Stimulated activated CD4-positive, alpha-beta T cell treated with anti-CD3 and anti-CD28 coated beads, Interleukin-15, amount 100 ng/mL, for 24 hours (primary cell): Measurements from ENCODE around the gene ZNF282.
A peak's percentile ranks its signal among the peaks of the same experiment; 100 is the strongest.
"Not testable (repeated sequence)": the region's sequence is repeated elsewhere in the genome, so short reads cannot be mapped to it uniquely, and the experiment has no call there.

Source experiments
- DNase-seq: peaks from one replicate; pipeline ENCODE4 v3.0.0-alpha.2; 2020

ZNF282 gene

DNA sequence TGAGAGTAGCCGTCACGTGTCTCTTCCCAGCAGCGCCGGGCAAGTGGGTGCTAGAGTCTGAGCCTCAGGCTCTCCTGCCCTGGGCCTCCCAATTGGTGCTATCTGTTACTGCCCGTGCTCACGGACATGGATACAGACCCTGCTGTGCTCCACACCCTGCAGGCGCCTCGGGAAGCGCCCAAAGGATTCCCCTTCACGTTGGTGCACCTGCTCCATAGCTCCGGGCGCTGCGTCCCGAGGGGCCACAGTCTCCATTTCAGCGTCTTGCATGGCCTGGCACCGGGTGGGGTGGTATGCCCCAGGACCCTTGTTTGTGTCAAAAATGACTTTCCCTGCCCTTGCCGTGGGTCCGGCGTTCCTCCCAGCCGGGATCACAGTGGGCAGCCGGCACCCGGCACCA, 30.3 kb downstream of the ZNF282 start:
- no peak for DNase-seq

DNA sequence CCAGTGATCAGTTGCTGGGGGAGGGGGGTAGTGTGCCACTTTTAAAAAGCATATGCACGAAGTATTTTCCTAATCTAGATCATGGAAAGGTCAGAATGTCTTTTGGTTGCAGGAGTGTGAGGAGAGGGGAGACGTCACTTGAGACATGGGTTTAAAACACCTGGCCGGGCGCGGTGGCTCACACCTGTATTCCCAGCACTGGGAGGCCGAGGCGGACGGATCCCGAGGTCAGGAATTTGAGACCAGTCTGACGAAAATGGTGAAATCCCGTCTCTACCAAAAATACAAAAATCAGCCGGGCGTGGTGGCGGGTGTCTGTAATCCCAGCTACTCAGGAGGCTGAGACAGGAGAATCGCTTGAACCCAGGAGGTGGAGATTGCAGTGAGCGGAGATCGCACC, 31.0 kb downstream of the ZNF282 start:
- not testable (repeated sequence) for DNase-seq

DNA sequence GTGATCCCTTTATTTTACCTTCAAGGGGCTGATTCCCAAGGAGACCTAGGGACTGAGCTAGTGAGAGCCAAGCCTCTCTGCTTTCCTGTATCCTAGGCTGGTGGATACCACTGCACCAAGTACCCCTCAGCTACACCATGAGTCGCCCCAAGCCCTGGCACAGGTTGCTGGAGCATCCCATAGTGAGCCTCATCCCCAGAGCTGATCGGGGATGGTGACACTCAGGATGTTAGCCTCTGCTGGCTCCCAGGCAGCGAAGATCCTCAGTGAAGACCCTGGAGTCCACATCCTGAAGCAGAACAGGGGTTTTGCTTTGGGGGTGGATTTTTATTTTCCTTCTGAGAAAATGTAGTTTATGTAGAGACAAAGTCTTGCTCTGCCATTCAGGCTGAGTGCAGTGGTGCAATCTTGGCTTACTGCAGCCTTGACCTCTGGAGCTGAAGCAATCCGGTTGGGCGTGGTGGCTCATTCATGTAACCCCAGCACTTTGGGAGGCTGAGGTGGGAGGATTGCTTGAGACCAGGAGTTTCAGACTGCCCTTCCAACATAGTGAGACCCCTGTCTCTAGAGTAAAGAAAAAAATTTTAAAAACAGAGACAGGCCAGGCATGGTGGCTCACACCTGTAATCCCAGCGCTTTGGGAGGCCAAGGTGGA, 31.6 kb downstream of the ZNF282 start:
- no peak for DNase-seq

DNA sequence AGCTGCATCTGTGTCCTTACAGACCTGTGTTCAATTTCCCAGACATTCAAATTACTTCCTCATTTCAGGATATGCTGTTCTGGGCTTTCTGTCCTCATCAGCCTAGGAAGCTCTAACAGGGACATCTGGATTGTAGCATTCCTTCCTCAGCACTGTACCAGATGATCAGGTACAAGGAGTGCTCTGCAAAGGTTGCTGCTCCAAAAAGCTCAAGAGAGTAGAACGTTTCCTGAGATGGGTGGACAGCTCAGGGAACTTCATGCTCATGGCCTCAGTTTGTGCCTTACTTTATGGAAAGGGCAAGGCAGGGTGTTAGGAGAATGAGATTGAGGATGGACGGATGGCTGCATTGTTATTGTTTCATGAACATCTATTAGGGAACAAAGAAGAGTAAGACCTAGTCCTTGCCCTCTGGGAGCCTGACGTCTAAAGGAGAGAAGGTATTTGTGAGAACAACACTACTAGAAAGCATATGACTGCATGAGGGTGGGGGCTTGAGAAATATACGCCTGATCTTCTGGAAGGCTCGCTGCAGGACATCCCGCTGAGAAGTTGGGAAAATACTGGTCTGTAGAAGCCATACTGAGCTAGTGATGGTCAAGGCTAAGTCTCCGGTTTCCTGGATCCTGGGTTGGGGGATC, 33.6 kb downstream of the ZNF282 start:
- DNase-seq, result no peak

DNA sequence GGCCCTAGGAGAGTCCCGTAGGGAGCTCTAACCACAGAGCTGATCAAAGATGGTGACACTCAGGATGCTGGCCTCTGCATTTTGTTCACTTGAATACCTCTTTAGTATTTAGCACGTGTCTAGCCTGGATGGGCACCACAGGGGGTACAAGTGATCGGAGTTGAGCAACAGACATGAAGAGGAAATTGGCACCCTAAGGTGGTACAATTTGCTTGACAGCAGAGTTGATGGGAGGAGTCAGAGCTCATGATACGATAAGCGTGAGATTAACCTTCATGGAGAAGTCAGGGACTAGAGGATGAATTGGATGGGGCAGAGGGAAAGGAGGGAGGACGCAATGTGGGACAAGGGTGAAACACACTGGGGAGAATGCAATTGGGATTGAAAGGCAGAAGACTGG, 34.2 kb downstream of the ZNF282 start:
- no peak for DNase-seq

DNA sequence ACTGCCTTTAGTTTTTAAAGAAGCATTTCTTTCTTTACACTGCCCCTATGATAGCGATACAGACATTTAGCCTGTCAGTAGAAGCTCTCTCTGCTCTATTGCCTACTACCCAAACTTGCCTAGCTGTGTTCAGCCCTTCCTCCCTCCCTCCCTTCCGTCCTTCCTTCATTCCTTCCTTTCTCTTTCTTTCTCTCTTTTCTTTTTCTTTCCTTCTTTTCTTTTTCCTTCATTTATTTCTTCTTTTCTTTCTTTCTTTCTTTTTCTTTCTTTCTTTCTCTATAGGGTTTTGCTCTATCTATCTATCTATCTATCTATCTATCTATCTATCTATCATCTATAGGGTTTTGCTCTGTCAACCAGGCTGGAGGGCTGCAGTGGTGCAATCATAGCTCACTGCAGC, 37.0 kb downstream of the ZNF282 start:
- DNase-seq, result no peak

DNA sequence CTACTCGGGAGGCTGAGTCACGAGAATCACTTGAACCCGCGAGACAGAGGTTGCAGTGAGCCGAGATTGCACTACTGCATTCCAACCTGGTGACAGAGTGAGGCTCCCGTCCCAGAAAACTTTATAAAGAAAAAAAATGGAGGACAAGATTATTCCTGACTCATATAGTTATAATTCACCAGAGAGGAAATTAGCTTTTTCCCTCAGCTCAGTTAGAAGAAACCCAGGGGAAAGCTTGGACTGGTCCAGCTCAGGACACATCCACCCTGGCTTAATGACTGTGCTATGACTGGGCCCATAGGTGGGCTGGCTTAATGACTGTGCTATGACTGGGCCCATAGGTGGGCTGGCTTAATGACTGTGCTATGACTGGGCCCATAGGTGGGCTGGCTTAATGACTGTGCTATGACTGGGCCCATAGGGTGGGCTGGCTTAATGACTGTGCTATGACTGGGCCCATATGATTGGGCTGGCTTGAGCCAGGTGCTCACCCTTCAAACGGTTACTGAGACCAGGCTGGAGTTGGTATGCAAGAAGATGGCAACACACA, 38.4 kb downstream of the ZNF282 start:
- DNase-seq, result not testable (repeated sequence)

DNA sequence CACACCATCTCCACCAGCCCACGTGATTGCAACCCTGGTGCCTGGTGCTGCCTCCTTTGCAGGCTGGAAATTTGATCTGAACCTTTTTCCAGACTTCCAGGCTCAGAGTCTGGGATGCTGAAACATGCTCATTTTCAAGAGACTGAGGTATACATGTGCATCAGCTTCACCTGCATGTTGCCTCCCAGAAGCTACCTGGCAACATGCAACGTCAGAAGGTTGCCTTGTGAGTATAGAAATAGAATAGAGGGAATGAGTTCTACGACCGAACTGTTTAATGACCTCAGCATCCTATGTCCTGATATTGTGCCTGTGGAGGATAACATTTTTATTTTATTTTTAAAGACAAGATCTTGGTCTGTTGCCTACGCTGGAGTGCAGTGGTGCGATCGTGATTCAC, 42.2 kb downstream of the ZNF282 start:
- no peak for DNase-seq

DNA sequence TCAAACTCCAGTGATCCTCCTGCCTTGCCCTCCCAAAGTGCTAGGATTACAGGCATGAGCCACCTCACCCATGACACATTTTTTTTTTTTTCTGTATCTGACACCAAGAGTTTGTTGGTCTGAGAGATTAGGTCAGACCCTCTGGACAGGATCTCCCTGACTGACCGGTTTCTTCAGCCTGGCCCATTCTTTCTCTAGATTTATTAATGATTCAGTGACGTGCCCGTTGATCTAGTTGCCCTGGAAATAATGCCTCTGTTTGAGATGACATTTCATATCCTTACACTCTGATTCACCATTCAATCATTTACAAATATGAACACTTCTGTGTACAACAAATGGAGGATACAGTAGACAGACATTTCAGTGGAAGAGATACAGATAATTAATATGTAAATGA, 42.7 kb downstream of the ZNF282 start:
- no peak for DNase-seq

DNA sequence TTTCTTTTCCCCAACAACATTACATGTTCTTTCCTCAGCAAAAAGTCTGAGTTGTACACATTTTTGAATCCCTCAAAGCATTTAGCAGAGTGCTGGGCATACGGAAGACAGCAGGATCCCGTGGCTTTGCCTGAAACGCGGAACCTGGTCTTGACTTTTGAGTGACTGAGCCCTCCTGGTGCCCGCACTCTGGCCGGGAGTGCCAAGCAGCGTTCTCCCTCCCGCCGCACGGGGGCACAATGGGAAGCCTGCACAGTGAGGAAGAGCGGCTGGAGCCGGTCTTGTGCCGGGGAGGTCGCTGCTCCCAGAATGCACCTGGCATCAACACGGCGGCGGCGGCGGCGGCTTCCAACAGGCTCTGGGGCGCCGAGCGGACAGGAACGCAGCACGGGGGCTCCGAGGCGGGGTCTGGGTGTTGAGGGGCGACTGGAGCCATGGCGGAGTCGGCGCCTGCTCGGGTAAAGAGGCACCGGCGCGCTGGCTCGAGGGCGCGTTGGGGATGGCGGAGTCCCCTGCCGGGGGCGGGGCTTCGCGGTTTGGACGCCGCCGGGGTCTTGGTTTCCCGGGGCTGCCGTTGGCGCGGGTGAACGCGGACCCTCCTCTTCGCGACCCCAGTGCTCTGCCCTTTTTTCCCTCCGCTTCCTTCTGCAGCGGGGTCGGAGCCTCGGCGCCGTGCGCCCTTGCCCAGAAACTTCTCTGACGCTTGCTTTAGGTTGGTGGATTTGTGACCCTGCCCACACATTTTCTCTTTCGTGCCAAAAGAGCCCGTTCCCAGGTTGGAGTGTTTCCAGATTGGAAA, 44.2 kb downstream of the ZNF282 start, which contains the start of gene ZNF212:
Gene ZNF212, plus strand, starts transcription at position 307 of the 799 bp plus-strand sequence. Its CDS starts 128 bp downstream, at position 435.
- peak; percentile 93 for DNase-seq

DNA sequence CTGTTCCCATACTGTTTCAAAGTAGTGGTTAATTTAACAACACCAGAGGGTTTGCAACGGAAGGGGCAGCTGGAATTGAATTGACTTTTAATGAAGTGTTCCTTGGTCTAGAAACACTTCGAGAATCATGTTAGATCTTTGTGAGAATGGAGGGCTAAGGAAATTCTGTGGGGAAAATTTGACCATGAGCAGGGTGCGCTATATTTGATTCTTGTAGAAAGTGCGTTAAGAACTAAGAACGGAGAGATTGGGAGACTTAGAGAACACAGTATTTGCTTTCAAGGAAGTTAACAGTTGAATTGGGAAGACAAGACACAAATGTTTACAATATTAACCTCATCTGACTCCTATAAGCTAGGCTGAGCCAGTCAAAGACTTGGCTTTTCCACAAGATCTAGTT, 45.3 kb downstream of the ZNF282 start:
- DNase-seq, result no peak

DNA sequence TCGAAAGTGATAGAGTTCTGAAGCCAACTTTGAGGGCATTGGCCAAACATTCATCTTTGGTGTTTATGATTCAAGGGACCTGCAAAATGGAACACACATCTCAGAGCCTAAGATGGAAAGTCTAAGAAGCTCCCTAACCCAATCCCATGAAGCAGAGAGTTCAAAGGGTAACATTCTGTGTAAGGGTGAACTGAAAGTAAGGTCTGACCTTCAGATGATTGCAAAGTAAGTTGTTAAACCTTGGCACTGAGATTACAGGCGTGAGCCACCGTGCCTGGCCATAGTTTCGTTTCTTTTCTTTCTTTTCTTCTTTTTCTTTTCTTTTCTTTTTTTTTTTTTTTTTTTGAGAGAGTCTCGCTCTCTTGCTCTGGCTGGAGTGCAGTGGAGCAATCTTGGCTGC, 46.4 kb downstream of the ZNF282 start:
- no peak for DNase-seq

DNA sequence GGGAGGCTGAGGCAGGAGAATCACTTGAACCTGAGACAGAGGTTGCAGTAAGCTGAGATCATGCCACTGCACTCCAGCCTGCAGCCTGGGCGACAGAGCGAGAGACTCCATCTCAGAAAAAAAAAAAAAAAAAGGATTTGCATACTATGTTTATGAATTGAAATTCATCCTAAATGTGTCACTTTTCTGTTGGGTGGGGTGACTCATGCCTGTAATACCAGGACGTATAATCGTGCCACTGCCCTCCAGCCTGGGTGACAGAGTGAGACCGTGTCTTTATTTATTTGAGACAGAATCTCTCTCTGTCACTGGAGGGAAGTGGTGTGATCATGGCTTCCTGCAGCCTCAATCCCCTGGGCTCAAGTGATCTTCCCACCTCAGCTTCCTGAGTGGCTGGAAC, 49.9 kb downstream of the ZNF282 start:
- peak; percentile 76 for DNase-seq

DNA sequence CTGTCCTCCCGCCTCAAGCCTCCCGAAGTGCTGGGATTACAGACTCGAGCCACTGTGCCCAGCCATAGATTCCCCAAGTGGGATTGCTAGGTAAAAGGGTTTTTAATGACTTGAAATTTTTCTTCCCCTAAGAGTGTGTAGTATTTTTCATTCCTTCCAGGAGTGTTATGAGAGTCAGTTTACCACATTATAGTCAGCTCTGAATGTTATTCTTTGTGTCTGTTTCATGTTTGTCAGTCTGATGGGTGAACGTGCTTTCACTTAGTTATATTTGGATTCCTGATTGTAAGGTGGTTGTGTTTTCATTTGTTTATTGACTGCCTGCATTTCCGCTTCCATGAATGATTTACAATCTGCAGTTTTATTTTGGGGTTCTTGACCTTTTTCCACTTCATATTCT, 50.4 kb downstream of the ZNF282 start:
- no peak for DNase-seq

DNA sequence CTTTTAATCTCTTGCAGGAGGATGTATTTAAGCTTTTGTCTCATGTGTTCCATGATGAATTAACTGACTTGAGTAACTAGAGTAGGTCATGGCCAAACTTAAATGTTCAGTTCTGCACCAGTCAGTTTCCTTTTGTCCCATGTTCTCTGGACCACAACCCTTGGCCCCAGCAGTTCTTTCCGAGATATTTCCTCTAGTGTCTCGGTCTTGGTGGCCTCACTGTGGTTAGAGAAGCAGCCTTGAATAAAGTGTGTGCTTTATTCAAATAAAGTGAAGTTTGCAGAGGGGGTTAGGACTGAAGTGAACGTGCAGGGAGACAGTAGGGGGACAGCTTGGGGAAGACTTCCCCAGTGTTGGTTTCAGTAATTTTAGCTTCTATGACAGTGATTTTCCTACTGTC, 53.4 kb downstream of the ZNF282 start:
- DNase-seq, result peak; percentile 68

DNA sequence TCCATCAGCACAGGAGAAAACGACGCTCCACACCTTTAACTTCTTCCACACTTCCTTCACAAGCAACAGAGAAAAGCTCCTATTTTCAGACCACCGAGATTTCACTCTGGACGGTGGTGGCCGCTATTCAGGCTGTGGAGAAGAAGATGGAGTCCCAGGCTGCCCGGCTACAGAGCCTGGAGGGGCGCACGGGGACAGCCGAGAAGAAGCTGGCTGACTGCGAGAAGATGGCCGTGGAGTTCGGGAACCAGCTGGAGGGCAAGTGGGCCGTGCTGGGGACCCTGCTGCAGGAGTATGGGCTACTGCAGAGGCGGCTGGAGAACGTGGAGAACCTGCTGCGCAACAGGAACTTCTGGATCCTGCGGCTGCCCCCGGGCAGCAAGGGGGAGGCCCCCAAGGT, 54.8 kb downstream of the ZNF282 start:
- not testable (repeated sequence) for DNase-seq

DNA sequence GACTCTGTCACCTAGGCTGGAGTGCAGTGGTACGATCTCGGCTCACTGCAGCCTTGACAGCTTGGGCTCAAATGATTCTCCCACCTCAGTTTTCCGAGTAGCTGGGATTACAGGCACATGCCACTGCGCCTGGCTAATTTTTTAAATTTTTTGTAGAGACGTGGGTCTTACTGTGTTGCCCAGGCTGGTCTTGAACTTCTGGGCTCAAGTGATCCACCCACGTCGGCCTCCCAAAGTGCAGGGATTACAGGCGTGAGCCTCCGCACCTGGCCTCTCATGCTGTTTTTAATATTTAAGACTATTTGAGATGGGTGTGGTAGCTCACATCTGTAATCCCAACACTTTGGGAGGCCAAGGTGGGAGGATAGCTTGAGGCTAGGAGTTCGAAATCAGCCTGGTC, 56.2 kb downstream of the ZNF282 start:
- not testable (repeated sequence) for DNase-seq

DNA sequence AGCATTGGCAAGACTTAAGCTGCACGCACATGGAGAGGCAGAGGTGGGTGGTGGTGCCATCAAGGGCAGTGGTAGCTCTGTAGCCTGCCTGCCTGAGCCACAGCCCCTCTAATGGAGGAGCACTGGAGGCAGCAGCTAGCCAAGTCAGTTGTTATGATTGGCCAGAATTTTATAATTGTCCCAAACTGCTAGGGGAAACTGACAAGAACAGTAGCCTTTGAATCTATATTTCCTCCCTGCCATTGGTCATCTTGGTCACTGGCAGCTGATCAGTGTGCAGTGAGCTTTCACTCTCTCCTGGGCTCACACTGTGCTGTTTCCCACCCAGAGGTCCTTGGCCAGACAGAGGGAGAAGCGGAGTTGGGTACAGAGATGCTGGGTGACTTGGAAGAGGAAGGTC, 57.0 kb downstream of the ZNF282 start:
- no peak for DNase-seq

DNA sequence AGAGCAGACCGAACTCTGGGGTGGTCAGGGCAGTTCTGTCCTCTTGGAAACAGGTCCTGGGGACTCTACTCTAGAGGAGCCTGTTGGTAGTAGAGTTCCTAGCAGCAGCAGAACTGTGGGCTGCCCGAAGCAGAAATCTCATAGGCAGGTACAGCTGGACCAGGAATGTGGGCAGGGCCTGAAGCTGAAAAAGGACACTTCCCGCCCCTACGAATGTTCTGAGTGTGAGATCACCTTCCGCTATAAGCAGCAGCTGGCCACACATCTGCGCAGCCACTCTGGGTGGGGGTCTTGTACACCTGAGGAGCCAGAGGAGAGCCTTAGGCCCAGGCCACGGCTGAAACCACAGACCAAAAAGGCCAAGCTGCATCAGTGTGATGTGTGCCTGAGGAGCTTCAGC, 58.3 kb downstream of the ZNF282 start:
- no peak for DNase-seq

DNA sequence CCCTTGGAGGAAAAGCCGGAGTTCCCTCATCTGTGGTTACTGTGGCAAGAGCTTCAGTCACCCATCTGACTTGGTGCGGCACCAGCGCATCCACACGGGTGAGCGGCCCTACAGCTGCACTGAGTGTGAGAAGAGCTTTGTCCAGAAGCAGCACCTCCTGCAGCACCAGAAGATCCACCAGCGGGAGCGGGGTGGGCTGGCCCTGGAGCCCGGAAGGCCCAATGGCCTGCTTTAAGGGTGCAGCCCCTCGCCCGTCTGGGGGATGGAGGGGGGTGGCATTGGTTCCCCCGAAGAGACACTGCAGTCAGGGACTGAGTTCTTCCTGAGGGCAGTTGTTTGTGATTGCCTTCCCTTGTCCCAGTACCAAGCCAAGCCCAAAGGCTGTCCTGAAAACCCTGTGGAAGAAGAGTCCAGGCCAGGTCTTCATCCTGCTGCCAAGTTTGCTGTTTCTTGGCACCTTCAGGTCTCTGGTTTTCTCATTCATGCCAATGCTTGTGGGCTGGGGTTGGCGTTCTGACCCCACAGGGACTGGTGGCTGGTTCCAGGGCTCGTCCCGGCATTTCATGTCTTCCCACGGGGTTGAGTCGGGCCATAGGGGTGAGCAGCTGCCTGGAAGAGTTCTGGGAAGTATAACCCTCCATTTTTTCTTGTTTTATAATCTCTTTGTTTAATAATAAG, 59.0 kb downstream of the ZNF282 start:
- DNase-seq, result no peak

DNA sequence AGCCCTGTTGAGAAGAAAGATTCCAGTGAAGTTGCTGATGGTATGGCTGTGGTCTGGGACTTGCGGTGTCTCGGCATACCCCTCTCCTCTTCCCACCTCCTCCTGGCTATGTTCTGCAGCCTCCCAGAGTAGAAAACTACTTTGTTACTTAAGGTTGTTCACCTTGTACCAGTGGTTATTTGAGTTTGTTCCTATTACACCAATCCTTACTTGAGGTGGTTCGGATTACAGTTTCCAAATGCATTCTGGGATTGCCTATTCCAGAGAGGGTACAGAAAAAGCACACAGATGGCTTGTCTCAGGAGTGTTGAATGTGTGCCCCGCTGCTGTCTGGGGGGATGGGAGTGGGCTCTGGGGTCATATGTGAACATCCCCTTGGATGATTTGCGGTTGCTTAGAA, 59.8 kb downstream of the ZNF282 start:
- no peak for DNase-seq

DNA sequence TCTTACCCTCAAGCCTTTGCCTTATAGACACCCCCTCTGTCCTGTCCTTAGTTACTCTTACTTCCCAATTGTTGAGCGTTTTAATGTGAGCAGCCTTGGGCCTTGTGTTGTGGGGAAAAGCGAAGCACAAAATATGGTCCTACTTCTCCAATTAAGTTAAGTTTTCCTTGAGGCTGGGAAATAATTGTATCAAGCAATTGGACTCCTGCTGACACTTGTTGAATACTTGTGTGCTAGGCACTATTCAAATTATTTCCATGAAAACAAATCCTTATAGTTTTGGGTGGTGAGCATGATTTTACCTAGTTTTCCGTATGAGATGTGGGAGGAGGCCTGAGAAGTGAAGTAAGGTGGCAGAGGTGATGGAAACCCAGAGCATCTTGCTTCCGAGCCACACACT, 61.2 kb downstream of the ZNF282 start:
- DNase-seq, result no peak

DNA sequence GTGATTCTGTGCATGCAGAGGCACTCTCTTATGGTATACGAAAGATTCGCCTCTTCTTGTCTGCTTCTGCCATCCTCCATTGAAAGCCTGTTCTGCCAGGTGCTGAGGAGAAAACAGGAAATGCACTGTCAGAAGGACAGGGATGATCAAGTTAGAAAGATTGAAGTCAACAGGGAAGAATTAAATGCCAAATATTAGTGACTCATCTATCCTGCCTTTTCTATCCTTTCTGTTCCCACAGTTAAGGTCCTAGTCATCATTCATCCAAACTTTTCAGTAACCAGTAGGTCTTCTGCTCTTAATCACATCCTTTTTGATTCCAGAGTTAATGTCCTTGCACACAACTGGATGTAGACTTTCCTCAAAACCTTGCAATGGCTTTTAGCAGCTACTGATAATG, 61.8 kb downstream of the ZNF282 start:
- DNase-seq, result no peak
